Myometrial cell (primary cell): ENCODE data around the gene MUC21. TPM values are rescaled to one million over a fixed set of nuclear protein-coding genes. Genes with fewer than 3 reads are reported as not detected.

Experiments
- total RNA-seq: library from RNA; depleted of rRNA; stranded (reverse); fragments of >200 nt; gene quantifications from 2 replicates; pipeline ENCODE4 v1.2.3, GENCODE V29; 2015

Gene MUC21
- not detected in 2 replicates for total RNA-seq

DNA sequence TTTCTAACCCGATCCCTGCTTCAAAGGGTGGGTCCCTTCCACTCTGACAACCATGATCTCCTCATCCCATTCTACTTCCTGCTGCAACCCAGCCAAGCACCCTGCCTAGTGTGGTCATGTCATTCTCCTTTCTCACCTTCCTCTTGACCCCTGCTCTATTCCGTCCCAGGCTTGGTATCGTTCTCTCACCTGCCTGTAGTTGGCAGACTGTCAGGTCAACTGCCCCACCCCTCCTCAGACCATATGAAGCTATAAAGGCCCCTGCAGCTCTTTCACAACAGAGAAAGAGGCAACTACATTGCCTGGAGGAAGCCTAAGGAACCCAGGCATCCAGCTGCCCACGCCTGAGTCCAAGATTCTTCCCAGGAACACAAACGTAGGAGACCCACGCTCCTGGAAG, at the start of gene MUC21:
MUC21 (plus strand) TSS at position 280 of the 400 bp plus-strand sequence. CDS start 241 bp downstream, outside the sequence.

DNA sequence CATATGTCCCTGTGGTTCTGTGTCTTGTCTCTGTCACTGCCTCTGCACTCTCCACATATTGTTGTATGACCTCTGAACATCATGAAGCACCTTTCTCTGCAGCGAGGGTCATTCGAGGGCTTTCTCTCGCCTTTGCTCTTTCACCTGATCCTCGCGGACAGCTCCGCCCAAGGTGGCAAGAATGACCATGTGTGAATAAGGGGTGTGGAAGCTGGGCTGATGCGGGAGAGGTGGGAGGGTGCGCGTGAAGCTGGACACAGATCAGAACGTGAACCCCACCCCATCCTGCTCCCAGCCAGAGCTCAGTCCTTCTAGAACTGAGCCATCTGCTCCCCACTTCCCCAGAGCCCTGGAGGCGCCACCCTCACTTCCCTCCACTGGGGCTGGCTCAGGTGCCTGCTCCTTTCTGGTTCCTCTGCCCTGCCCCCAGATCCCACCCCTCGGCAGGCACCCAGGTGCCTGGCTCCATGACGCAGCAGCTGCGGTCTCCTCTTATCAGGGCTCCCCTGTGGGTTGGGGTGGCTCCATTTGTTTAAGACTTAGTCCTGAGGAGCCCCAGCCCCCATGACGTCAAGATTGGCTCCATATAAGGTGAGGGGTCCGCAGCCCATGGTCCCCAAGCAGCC, 43.0 kb upstream of the MUC21 start, which contains the start of gene MUCL3:
MUCL3 (plus strand) TSS at position 613 of the 626 bp plus-strand sequence. CDS start 27 bp downstream, outside the sequence.

DNA sequence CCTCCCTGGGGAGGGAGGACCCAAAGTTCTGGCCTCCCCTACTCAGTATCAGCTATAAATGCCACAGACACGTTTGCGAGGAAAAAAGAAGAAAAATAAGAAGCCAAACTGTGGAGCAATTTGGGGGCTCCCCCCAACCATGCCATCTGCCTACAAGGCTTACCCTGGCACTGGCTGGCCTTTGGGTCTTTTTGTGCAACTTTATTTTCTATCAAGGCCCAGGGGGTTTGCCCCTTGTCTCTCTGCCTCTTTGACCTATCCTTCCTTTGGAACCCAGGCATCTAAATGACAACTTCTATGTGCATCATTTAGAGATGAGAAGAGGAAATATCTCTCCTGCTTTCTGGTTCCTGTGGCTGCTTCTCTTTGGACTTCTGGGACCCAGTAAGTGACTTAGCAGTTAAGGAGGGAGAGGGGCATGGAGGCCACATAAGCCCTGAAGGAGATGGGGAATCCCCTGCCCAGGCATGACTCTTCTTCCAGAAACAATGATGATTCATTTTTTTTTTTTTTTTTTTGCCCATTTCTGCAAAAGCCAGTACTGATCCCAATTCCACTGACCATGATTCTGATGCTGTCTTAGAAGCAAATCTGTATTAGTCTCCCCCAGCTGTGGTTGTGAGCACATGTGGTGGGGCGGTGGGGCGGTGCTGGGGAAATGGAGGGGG, 27.0 kb downstream of the MUC21 start, which contains the start of gene MUC22:
MUC22 (plus strand) TSS at position 82 of the 668 bp plus-strand sequence; CDS start at position 315, 233 bp downstream.

Other genes with a start within 250 kb of the MUC21 start
- gene FLOT1, start 241.0 kb upstream of the MUC21 start, total RNA-seq: 209 and 234 TPM in 2 replicates
- 45.0 and 49.6 TPM in 2 replicates for gene IER3, start 239.2 kb upstream of the MUC21 start, total RNA-seq
- gene DDR1, start 99.2 kb upstream of the MUC21 start, total RNA-seq: 15.2 and 28.8 TPM in 2 replicates
- gene GTF2H4, start 75.5 kb upstream of the MUC21 start, total RNA-seq: 12.4 and 22.3 TPM in 2 replicates
- 17.9 and 20.8 TPM in 2 replicates for gene VARS2, start 69.5 kb upstream of the MUC21 start, total RNA-seq
- gene SFTA2, start 51.5 kb upstream of the MUC21 start, total RNA-seq: not detected in 2 replicates
- gene MUCL3, start 42.7 kb upstream of the MUC21 start, total RNA-seq: not detected in 2 replicates
- not detected in 2 replicates for gene MUC22, start 26.8 kb downstream of the MUC21 start, total RNA-seq
- not detected in 2 replicates for gene C6orf15, start 128.9 kb downstream of the MUC21 start, total RNA-seq
- 0.18 TPM in 1 of 2 replicates, not detected in the other for gene PSORS1C1, start 131.1 kb downstream of the MUC21 start, total RNA-seq
- gene CDSN, start 136.7 kb downstream of the MUC21 start, total RNA-seq: not detected in 2 replicates
- gene PSORS1C2, start 155.3 kb downstream of the MUC21 start, total RNA-seq: not detected in 2 replicates
- 23.4 and 32.3 TPM in 2 replicates for gene CCHCR1, start 174.1 kb downstream of the MUC21 start, total RNA-seq
- gene TCF19, start 174.9 kb downstream of the MUC21 start, total RNA-seq: 30.6 and 34.0 TPM in 2 replicates
- gene POU5F1, start 187.0 kb downstream of the MUC21 start, total RNA-seq: not detected in 2 replicates